Measurements from ENCODE around the gene APC2.
A peak's percentile ranks its signal among the peaks of the same experiment; 100 is the strongest.

DNA sequence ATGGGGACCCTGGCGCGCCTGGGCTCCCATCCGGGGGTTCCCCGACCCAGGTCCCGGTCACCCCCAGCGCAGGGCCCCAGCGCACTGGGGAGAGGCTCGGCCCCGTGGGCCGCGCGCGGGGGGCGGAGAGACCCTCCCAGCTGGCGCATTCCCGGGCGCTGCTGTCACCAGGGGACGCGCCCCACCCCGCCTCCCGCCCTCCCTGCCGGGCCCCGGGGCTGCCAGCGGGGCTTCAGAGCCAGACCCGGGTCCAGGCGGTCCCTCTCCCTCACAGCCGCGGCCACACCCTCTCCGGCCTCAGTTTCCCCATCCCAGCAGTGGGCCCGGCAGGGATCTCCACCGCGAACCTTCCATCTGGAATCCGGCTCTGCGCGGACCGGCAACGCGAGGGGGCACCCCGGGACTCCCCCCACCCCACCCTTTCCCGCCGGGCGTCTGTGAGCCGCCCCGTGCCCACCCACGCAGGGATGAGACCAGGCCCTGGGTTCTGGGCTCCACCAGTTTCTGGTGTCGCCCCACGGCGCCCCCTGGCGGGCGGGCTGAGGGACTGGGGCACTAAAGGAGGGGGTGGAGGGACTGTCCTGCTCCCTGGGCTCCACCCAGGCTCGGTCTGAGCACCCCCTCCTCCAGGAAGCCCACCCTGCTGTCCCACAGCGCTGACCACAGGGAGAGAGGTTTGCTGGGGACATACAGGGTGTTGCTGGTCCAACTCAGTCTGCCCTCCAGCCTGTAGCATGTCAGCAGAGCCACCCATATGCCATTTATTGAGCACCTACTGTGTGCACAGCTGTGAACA is 63.8 kb downstream of the APC2 start:
- TF ChIP-seq CTCF (IDR thresholded peaks at IDR 0.05 in 8 of 11, conservative IDR thresholded peaks at IDR 0.05 in 3 of 11) (peak in 10 of 11 experiments; percentile 2 to 80 (median 60)), POLR2A (IDR thresholded peaks at IDR 0.05) (no peak), POLR2AphosphoS5 (IDR thresholded peaks at IDR 0.05) (no peak)
